HG02678 (cell line): ENCODE results near the gene VPS54.
"Not testable (repeated sequence)": the region's sequence is repeated elsewhere in the genome, so short reads cannot be mapped to it uniquely, and the experiment has no call there.

Experiments
- ATAC-seq: cut with Tn5 transposase; IDR thresholded peaks from one replicate; pipeline ENCODE4 v1.9.1; 2021; ENCODE audit warnings: mild to moderate bottlenecking, moderate library complexity; ENCODE audit not compliant: unreplicated experiment

The VPS54 gene

GRCh38 chr2:63932104-63932503, 87.1 kb downstream of the VPS54 start:
- not testable (repeated sequence) for ATAC-seq

- no peak for ATAC-seq
These were observed 92.4 kb downstream of the VPS54 start for GRCh38 chr2:63926815-63927214.

- ATAC-seq = no peak
These were observed 104.9 kb downstream of the VPS54 start for GRCh38 chr2:63914311-63914710.

DNA sequence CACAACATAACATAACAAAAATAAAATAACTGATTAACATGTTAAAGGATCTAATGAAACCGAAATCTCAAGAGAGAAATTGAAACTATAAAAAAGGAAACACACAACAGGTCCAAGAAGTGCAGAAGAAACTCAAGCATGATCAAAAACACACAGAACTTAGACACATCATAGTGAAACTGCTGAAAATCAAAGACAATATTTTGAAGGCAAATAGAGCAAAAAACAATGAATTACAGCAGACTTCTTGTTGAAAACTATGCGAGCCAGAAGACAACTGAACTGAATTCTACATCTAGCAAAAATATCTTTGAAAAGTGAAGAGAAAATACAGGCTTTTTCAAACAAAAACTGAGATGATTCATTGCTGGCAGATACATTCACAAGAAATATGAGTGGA, 116.2 kb downstream of the VPS54 start:
- ATAC-seq = no peak

DNA sequence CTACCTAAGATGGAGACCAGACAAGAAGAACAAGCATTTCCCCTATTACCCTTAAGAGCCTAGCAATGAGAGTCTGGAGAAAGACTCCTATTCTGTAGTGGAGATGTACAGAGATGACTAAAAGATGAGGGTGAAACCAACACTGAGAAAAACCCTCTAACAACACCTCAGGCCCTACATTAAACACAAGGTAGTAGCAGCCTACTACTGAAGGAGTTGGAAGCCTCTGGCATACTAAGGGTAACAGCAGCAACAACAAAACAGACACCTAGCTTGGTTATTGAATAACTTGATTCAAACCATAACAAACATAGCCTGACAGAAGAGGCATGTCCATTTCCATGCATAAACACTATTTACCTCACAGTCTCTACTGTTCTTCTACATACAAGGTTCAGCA, 117.1 kb downstream of the VPS54 start:
- ATAC-seq = no peak

DNA sequence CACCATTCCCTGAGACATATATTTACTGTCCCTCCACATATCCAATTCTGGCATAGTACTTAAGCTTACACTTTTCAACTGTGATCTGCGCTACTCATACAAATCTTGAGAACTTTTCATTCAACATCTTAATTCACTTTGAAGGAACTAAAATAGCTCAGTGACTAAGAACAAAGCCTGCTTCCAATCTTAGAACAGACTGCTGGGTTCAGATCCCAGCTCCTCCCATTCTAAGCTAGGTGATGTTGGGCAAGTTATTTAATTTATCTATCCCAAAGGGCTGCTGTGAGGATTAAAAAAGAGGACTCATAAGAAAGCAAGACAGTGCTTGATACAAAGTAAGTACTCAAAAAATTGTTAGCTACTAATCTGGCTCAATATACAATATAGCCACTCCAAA, 119.6 kb downstream of the VPS54 start:
- no peak for ATAC-seq

GRCh38 chr2:63898839-63899238, 120.4 kb downstream of the VPS54 start:
- ATAC-seq = no peak

DNA sequence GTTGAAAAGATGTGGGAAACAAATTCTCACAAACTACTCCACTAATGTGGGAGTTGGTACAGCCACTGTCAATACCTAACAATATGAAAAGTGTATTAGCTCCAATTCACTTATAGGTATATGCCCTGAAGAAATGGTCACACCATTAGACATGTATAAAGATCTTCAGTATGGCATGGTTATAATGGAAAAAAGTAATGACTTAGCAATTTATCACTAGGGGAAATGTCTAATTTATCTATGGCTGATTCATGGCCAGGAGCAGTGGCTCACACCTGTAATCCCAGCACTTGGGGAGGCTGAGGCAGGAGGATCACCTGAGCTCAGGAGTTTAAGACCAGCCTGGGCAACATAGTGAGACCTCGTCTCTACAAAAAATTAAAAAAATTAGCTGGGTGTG, 125.1 kb downstream of the VPS54 start:
- ATAC-seq = no peak

DNA sequence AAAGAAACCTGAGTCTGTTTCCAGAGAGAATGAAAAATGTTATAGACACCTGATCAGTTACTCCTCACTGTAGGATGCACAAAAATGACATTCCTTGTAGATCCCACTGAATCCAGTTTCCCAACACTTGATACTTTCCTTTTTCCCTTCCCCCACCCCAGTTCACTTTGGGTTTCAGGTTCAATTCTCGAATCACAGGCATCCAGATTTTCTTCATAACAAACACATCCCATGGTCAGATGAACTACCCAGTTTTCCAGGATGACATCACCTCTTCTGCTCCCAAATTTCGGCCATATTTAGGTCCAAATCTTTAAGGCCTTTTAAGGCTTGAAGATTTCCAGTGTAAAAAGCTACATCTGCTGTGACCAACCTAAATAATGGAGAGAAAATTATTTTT, 126.1 kb downstream of the VPS54 start:
- ATAC-seq = no peak

- ATAC-seq = no peak
These were observed 127.7 kb downstream of the VPS54 start for GRCh38 chr2:63891488-63892030.

DNA sequence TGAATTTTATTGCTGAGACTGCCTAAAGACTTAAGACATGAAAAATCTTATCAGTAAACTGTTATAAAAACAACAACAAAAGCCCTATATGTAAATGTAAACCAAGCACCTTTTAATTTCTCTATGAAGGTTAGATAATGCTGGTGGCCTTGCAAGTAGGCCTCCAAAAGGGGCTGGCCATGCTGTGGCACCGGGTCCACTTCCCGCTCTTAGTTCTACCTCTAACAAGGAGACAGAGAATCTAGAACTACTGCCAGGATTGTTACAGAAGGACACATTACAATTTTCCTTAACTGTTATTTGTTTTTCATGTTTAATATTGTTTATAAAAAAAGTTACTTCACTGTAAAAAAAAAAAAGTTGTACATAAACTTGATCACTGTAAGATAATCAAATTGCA, 128.6 kb downstream of the VPS54 start:
- no peak for ATAC-seq

DNA sequence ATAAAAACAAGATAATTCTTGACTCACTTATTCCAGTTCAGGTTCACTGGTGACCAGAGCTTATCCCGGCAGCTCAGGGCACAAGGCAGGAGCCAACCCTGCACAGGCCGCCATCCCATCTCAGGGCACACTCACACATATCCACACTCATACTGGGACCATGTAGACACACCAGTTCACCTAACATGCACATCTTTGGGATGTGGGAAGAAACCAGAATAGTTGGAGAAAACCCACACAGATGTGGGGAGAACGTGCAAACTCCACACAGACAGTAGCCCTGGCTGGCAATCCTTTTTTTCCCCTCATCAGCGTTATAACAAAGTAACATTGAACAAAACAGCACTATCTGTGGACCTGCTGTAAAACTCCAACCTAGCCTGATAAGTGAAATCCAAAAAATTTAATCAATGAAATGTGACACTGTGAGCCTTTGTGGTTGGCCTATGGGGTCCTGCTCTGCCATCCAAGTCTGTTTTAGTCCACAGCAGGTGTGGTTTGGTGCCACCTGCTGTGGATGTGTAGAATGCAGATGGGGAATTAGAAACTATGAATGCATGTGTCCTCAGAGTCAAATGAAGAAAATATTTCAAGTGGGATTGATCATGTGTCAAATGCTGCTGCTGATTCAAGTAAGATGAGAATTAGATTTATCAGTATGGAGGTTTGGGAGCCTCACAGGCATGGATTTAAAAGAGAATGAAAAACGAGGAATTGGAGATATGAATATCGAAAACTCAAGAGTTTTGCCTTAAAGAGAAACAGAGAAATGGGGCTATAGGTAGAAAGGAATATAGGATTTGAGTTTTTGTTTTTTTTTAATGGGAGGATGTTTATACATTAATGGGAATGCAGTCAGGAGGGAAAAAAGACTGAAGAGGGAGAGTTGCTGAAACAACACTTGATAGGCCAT, 130.5 kb downstream of the VPS54 start:
- ATAC-seq = peak; percentile 82

- no peak for ATAC-seq
These were observed 131.2 kb downstream of the VPS54 start for GRCh38 chr2:63888053-63888452.

GRCh38 chr2:63886445-63886844, 132.8 kb downstream of the VPS54 start:
- no peak for ATAC-seq

GRCh38 chr2:63882395-63883105, 136.7 kb downstream of the VPS54 start:
- no peak for ATAC-seq

- ATAC-seq = no peak
These were observed 138.0 kb downstream of the VPS54 start for GRCh38 chr2:63881205-63881604.

DNA sequence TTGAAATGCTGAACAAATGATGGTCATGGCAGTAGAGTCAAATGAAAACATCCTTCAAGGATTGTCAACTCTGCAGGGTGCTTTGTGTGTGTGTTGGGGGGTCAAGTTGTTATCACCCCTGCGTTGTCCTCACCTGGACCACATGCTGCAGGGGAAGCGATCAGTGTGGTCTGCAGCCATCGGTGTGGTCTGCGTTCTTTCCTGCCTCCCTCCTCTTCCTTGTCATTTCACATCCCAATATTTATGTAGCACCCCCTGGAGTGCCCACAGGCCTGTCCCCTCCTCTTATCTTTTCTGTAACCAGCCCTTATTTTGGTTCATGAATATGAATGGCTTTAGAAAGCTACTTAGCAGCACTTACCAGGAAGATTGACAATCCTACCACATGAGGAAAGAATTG, 138.6 kb downstream of the VPS54 start:
- no peak for ATAC-seq

DNA sequence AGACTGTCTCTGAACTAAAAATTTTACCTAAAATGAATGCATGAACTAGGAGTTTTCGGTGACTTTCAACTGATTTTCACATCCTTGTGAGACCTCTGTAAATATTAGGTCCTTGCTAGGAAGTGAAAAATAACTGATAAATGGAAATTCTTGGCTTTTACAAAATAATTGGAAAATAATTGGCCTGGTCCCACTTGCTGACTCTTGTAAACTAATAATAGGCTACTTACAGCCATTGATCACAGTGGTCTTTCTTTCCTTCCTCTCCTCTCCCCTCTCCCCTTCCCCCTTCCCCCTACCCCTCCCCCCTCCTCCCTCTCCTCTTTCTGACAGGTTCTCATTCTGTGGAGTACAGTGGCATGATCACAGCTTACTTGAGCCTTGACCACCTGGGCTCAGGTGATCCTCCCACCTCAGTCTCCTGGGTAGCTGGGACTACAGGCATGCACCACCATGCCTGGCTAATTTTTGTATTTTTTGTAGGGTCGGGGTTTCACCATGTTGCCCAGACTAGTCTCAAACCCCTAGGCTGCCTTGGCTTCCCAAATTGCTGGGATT, 139.3 kb downstream of the VPS54 start:
- no peak for ATAC-seq

GRCh38 chr2:63878486-63878885, 140.7 kb downstream of the VPS54 start:
- ATAC-seq = no peak

DNA sequence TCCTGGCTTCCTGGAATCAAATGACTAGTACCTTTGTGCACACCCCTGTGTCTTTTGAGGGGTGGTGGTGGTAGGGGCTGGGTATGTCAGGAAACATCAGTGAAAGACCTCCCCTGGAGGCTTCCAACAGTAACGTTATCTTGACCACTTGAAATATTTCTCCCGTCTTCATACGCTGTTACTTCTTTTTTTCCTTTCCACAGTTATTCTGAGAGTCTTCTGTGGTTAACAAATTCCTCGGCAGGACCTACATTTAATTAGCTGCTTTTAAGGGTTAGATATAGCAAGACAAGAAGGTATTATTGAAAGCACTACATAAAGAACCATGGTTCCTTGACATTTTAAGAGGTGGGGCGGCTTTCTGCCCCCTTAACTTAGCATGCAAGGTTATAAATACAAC, 142.9 kb downstream of the VPS54 start:
- ATAC-seq = no peak

GRCh38 chr2:63875559-63876245, 143.5 kb downstream of the VPS54 start:
- ATAC-seq = no peak
